Small intestine (tissue), 7 donors: Measurements from ENCODE around the gene KRTAP10-2. TPM values are rescaled to one million over a fixed set of nuclear protein-coding genes. Genes with fewer than 3 reads are reported as not detected.
A peak's percentile ranks its signal among the peaks of the same experiment; 100 is the strongest.
"Not testable (repeated sequence)": the region's sequence is repeated elsewhere in the genome, so short reads cannot be mapped to it uniquely, and the experiment has no call there.

Experiments
- DNase-seq, 2 donors: peaks; one replicate each; pipeline versions ENCODE4 v3.0.0 to v3.0.0-alpha.2; 2013
- FAIRE-seq: peaks from 2 replicates; lab custom pipeline; 2012; peaks lifted over from hg19 to GRCh38; lab: Jason Lieb, UNC
- H3K27ac ChIP-seq, 3 donors: one replicate each; pipeline ENCODE4 v1.5.1; 2013; ENCODE audit warnings: low read length in 2 of 3, mild to moderate bottlenecking in 2 of 3, control low read depth in 1 of 3, inconsistent platforms in 1 of 3, low read depth in 1 of 3, moderate library complexity in 1 of 3
- H3K27me3 ChIP-seq, 3 donors: one replicate each; pipeline ENCODE4 v1.6.1; 2013; ENCODE audit warnings: low read length in 3 of 3, inconsistent platforms in 1 of 3; ENCODE audit not compliant: control insufficient read depth in 3 of 3, insufficient read depth in 3 of 3
- H3K36me3 ChIP-seq, 3 donors: one replicate each; pipeline ENCODE4 v1.6.1; 2013; ENCODE audit warnings: low read length in 3 of 3, inconsistent platforms in 1 of 3, low read depth in 1 of 3, mild to moderate bottlenecking in 1 of 3, moderate library complexity in 1 of 3; ENCODE audit not compliant: control insufficient read depth in 3 of 3, insufficient read depth in 2 of 3
- H3K4me1 ChIP-seq, 3 donors: one replicate each; pipeline ENCODE4 v1.6.1; 2013; ENCODE audit warnings: low read length in 2 of 3, inconsistent platforms in 1 of 3, low read depth in 1 of 3, mild to moderate bottlenecking in 1 of 3, moderate library complexity in 1 of 3; ENCODE audit not compliant: control insufficient read depth in 3 of 3, insufficient read depth in 2 of 3
- H3K4me3 ChIP-seq, 3 donors: one replicate each; pipeline ENCODE4 v1.5.1; 2013; ENCODE audit warnings: low read length in 3 of 3, control low read depth in 1 of 3, inconsistent platforms in 1 of 3, low read depth in 1 of 3, mild to moderate bottlenecking in 1 of 3, moderate library complexity in 1 of 3
- H3K9me3 ChIP-seq, 2 donors: one replicate each; pipeline ENCODE4 v1.6.1; 2013; ENCODE audit warnings: low read depth in 1 of 2, low read length in 1 of 2; ENCODE audit not compliant: control insufficient read depth in 2 of 2, insufficient read depth in 1 of 2
- WGBS, 3 donors: extraction: QIAGEN DNeasy Blood & Tissue Kit; methylation state at CpG; one replicate each; pipeline ENCODE4 v1.1.7; 2013; 5-methylcytosine and 5-hydroxymethylcytosine counted together
- polyA plus RNA-seq, 4 donors: library from polyadenylated mRNA; stranded (reverse) in 3 of 4; unstranded in 1 of 4; fragments of 200-250 nt in 3 of 4; fragments of 120-200 nt in 1 of 4; gene quantifications; one replicate each; pipeline versions ENCODE4 v1.2.1 to v1.2.3, GENCODE V29; 2013
- donor health status: healthy with polysubstance abuse.
- donor health status: control.
- donor health status: control.
- donor health status: Bipolar disorder and iron deficiency.
- donor health status: healthy.

The KRTAP10-2 gene
- polyA plus RNA-seq, 4 donors = not detected

GRCh38 chr21:44552136-44552535, 831 bp upstream of the KRTAP10-2 start:
- Histone ChIP-seq H3K4me3 (no peak overlapping the region), H3K27ac (no peak overlapping the region), H3K36me3 (no peaks in the 10 kb centered on the region), H3K9me3 (peaks cover 0 to 3% of the 10 kb centered on the region in 2 donors), H3K27me3 (peaks cover 0 to 2% (median 1%) of the 10 kb centered on the region in 3 donors), H3K4me1 (no peaks in the 10 kb centered on the region)
- 90 to 97% (median 95%) methylated on average over 6 of the region's 6 CpGs for WGBS, 3 donors
- no peak for FAIRE-seq
- no peak for DNase-seq

DNA sequence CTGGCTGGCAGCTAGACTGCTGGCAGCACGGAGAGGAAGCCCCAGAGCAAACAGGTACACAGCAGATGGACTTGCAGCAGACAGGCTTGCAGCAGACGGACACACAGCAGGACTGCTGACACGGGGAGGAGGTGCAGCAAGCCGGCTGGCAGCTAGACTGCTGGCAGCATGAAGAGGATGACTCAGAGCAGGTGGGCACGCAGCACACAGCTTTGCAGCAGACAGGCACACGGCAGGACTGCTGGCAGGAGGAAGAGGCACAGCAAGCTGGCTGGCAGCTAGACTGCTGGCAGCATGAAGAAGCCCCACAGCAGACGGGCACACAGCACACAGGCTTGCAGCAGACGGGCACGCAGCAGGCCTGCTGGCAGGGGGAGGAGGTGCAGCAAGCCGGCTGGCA, 498 bp downstream of the KRTAP10-2 start:
- H3K36me3 ChIP-seq = no peaks in the 10 kb centered on the region
- no peak for DNase-seq
- H3K27me3 ChIP-seq = peaks cover 0 to 2% (median 0%) of the 10 kb centered on the region in 3 donors

GRCh38 chr21:44550285-44550684, 1.0 kb downstream of the KRTAP10-2 start:
- 53 to 60% (median 54%) methylated on average over 16 to 17 of the region's 17 CpGs for WGBS, 3 donors
- H3K27me3 ChIP-seq, DNase-seq, H3K4me3 ChIP-seq, H3K9me3 ChIP-seq, FAIRE-seq, H3K36me3 ChIP-seq, H3K4me1 ChIP-seq, H3K27ac ChIP-seq: not testable (repeated sequence)

More for the DNA sequence above, 498 bp downstream of the KRTAP10-2 start:
- Histone ChIP-seq H3K4me3 (no peak overlapping the region), H3K27ac (no peak overlapping the region), H3K4me1 (no peaks in the 10 kb centered on the region), H3K9me3 (peaks cover 0 to 3% of the 10 kb centered on the region in 2 donors)
- WGBS, 3 donors = 50 to 62% (median 55%) methylated on average over 9 to 10 of the region's 10 CpGs
- no peak for FAIRE-seq

DNA sequence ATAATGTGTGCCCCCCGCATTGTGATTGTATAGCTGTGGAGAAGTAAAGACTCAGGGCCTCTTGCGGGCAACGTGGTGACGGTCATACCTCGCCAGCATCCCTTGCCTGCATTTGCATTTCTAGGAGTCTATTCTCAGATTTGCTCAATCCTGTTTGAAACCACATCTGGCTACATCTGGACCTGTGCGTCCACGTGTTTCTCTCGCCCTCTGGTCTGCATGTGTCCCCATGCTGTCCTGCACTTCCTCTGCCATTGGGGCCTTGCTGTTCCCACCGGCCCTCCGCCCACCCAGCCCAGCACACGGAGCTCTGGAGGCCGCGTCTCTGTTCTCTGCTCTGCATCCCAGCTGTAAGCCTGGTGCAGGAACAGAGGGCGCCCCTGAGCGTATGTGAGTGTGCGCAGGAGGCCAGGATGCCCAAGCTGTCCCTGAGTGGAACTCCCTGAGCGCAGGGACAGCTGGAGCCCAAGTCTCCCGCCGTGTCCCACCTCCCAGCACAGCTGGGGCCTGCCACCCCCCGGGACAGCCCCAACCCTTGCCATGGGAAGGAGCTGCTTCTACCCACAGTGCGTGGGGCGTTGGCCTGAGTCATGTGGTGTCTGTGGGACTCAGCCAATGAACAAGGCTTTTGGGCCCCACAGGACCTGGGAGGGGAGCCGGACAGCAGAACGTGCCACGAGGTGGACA, 1.6 kb downstream of the KRTAP10-2 start:
- no peaks in the 10 kb centered on the region for H3K36me3 ChIP-seq
- FAIRE-seq (no peak), DNase-seq (no peak)
- no peak overlapping the region for H3K27ac ChIP-seq
- peaks cover 0 to 3% of the 10 kb centered on the region in 2 donors for H3K9me3 ChIP-seq
- H3K4me3 ChIP-seq = no peak overlapping the region
- whole genome bisulfite sequencing, 3 donors = 71 to 76% (median 72%) methylated on average over 23 to 25 of the region's 25 CpGs
- H3K27me3 ChIP-seq = peaks cover 0 to 2% (median 0%) of the 10 kb centered on the region in 3 donors
- H3K4me1 ChIP-seq = no peaks in the 10 kb centered on the region

- H3K4me1 ChIP-seq = no peaks in the 10 kb centered on the region
- FAIRE-seq = no peak
- no peaks in the 10 kb centered on the region for H3K36me3 ChIP-seq
- WGBS, 3 donors = 38 to 45% (median 40%) methylated on average over 14 of the region's 14 CpGs
- no peak overlapping the region for H3K4me3 ChIP-seq
- H3K9me3 ChIP-seq = peaks cover 0 to 3% of the 10 kb centered on the region in 2 donors
- peaks cover 0 to 2% (median 0%) of the 10 kb centered on the region in 3 donors for H3K27me3 ChIP-seq
- H3K27ac ChIP-seq = no peak overlapping the region
- DNase-seq = no peak
These were observed 2.4 kb downstream of the KRTAP10-2 start for GRCh38 chr21:44548922-44549321.

GRCh38 chr21:44548381-44548780, 2.9 kb downstream of the KRTAP10-2 start:
- Histone ChIP-seq H3K4me3 (no peak overlapping the region), H3K4me1 (no peaks in the 10 kb centered on the region), H3K27ac (no peak overlapping the region), H3K27me3 (peaks cover 0 to 2% (median 0%) of the 10 kb centered on the region in 3 donors), H3K36me3 (no peaks in the 10 kb centered on the region), H3K9me3 (peaks cover 0 to 3% of the 10 kb centered on the region in 2 donors)
- no peak for DNase-seq
- no peak for FAIRE-seq
- WGBS, 3 donors = 73 to 77% (median 74%) methylated on average over 13 of the region's 13 CpGs

DNA sequence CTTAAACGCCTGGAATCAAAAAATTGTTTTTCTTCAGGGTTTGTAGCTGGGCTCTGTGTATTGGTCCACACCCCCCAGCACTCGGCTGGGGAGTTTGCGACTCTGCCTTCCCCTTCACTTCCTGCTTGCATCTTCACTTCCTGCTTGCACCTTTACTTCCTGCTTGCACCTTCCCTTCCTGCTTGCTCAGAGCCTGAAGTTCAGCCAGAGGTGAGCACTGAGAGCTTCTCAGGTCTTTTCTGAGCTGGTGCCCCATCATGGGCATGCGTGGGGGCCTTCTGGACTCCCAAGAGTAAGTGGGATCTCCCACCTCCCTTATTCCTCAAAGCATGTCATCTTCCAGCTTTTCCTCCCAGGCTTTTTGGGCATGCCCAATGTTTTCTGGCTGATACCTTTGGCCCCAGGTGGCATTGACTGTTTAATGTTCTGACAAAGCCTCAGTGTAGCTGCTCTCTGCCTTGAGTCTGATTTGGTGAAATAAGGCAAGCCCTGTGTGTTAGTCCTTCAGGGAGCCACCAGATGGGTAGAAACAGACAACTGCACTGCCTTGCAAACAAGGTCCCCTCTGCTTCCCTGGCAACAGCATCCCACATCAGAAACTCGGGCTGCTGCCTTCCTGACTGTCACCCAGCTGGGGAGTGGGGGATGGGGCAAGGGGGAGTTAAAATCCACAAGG, 3.5 kb downstream of the KRTAP10-2 start:
- Histone ChIP-seq H3K4me3 (no peak overlapping the region), H3K27me3 (peaks cover 0 to 2% (median 0%) of the 10 kb centered on the region in 3 donors), H3K36me3 (no peaks in the 10 kb centered on the region), H3K4me1 (no peaks in the 10 kb centered on the region), H3K9me3 (peaks cover 0 to 3% of the 10 kb centered on the region in 2 donors), H3K27ac (peak overlapping the region in 1 of 3 donors; percentile 27)
- 46 to 55% (median 48%) methylated on average over 5 of the region's 5 CpGs for WGBS, 3 donors
- peak in 1 of 2 donors; percentile 30 for DNase-seq
- FAIRE-seq = no peak

DNA sequence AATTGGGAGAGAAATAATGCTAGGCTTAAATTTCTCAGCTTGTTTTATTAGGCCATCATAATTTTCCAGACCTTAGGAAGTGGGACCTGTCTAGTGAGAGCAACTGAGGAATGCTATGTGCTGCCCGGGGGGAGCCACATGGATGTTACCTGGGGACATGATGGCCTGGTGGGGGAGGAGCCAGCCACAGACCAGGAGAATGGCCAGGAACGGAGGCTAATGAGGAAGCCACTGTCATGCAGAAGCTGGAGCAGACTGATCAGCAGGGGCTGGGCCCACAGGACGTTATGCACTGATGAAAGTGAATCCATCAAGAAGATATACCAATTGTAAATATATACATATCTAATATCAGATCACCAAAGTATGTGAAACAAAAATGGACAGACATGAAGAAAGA, 6.7 kb downstream of the KRTAP10-2 start:
- Histone ChIP-seq H3K4me3 (no peak overlapping the region), H3K36me3 (no peaks in the 10 kb centered on the region), H3K9me3 (peaks cover 0 to 7% of the 10 kb centered on the region in 2 donors), H3K27ac (no peak overlapping the region), H3K4me1 (no peaks in the 10 kb centered on the region), H3K27me3 (peaks cover 0 to 2% (median 0%) of the 10 kb centered on the region in 3 donors)
- FAIRE-seq (no peak), DNase-seq (no peak)
- 70 to 75% (median 71%) methylated on average over 3 of the region's 3 CpGs for WGBS, 3 donors
